Breast epithelium (tissue), 4 donors: Measurements from ENCODE around the gene KCNJ18. TPM values are rescaled to one million over a fixed set of nuclear protein-coding genes. Genes with fewer than 3 reads are reported as not detected.
"Not testable (repeated sequence)": the region's sequence is repeated elsewhere in the genome, so short reads cannot be mapped to it uniquely, and the experiment has no call there.

Experiments
- DNase-seq, 2 donors: peaks; one replicate each; pipeline ENCODE4 v3.0.0-alpha.2; 2019; ENCODE audit warnings: low spot score in 2 of 2
- H3K27ac ChIP-seq, 2 donors: fragments of 200-600 bp; sonication (generic) in 1 of 2; one replicate each; pipeline ENCODE4 v1.5.1; 2016 to 2019; ENCODE audit warnings: mild to moderate bottlenecking in 1 of 2
- H3K27me3 ChIP-seq, 2 donors: fragments of 200-600 bp; sonication (generic) in 1 of 2; one replicate each; pipeline versions ENCODE4 v1.5.1 to v1.6.0; 2017 to 2019; ENCODE audit warnings: control low read depth in 1 of 2, mild to moderate bottlenecking in 1 of 2
- H3K36me3 ChIP-seq: fragments of 200-600 bp; one replicate; pipeline ENCODE4 v1.5.1; 2019
- H3K4me1 ChIP-seq, 2 donors: fragments of 200-600 bp; sonication (generic); one replicate each; pipeline ENCODE4 v1.5.1; 2016 to 2019; ENCODE audit warnings: control low read depth in 1 of 2
- H3K4me3 ChIP-seq, 3 donors: fragments of 200-600 bp; sonication (generic); 1 replicate in 2 of 3; 2 replicates in 1 of 3; pipeline ENCODE4 v1.5.1; 2016 to 2019; ENCODE audit warnings: mild to moderate bottlenecking in 3 of 3, moderate library complexity in 2 of 3
- H3K9me3 ChIP-seq, 2 donors: fragments of 200-600 bp; sonication (generic) in 1 of 2; one replicate each; pipeline ENCODE4 v1.5.1; 2016 to 2019; ENCODE audit warnings: control low read depth in 1 of 2
- CTCF ChIP-seq, 3 donors: fragments of 450-650 bp; IDR thresholded peaks; one replicate each; pipeline ENCODE4 v1.5.1; 2016 to 2017; ENCODE audit warnings: antibody characterized with exemption in 3 of 3, mild to moderate bottlenecking in 3 of 3, moderate library complexity in 3 of 3
- POLR2A ChIP-seq: fragments of 450-650 bp; IDR thresholded peaks from one replicate; pipeline ENCODE4 v1.6.1; 2016; ENCODE audit warnings: antibody characterized with exemption, mild to moderate bottlenecking, moderate library complexity
- POLR2AphosphoS5 ChIP-seq, 3 donors: sonication (generic); formaldehyde crosslinking; IDR thresholded peaks; one replicate each; pipeline ENCODE4 v1.6.1; 2017; ENCODE audit warnings: antibody characterized with exemption in 3 of 3
- intact Hi-C: fragments of 100-400 bp; cut with DNase I; formaldehyde crosslinking; loops from one replicate; pipeline ENCODE4 v1.15.1; 2023; ENCODE audit warnings: low total_unique reads
- total RNA-seq, 3 donors: library from RNA; depleted of rRNA; stranded (reverse); fragments of >200 nt; gene quantifications; one replicate each; pipeline ENCODE4 v1.1.0, GENCODE V29; 2016

Gene KCNJ18
- total RNA-seq, 3 donors from 2014 or later, result not detected

GRCh38 chr17:21683897-21684296 is 8.4 kb upstream of the KCNJ18 start:
- H3K36me3 ChIP-seq, H3K27ac ChIP-seq, intact Hi-C loops, DNase-seq, H3K4me1 ChIP-seq, H3K27me3 ChIP-seq, H3K9me3 ChIP-seq, H3K4me3 ChIP-seq: not testable (repeated sequence)

GRCh38 chr17:21684384-21684783 is 7.9 kb upstream of the KCNJ18 start:
- DNase-seq, H3K36me3 ChIP-seq, H3K9me3 ChIP-seq, H3K4me1 ChIP-seq, H3K27me3 ChIP-seq, H3K4me3 ChIP-seq, intact Hi-C loops, H3K27ac ChIP-seq: not testable (repeated sequence)

- not testable (repeated sequence) for H3K36me3 ChIP-seq, H3K27ac ChIP-seq, H3K4me1 ChIP-seq, H3K4me3 ChIP-seq, H3K9me3 ChIP-seq, DNase-seq, H3K27me3 ChIP-seq
- intact Hi-C loops, result loop anchor here (5.0 kb wide), 1 partner anchor 283 kb away; no protein-coding TSS in a partner anchor
Measured at GRCh38 chr17:21685061-21685795, 7.1 kb upstream of the KCNJ18 start.

- Histone ChIP-seq H3K27me3 (no peaks in the 10 kb centered on the region), H3K36me3 (no peaks in the 10 kb centered on the region), H3K9me3 (peaks cover 0 to 3% of the 10 kb centered on the region in 2 donors), H3K4me3 (no peak overlapping the region), H3K27ac (no peak overlapping the region), H3K4me1 (no peaks in the 10 kb centered on the region)
- DNase-seq, result no peak
- intact Hi-C loops, result loop anchor here (5.0 kb wide), 1 partner anchor 284 kb away; no protein-coding TSS in a partner anchor
- no peak for TF ChIP-seq CTCF (IDR thresholded peaks at IDR 0.05)
- TF ChIP-seq POLR2AphosphoS5 (IDR thresholded peaks at IDR 0.05), result no peak
- TF ChIP-seq POLR2A, result no peak
Measured at GRCh38 chr17:21686165-21687015, 5.9 kb upstream of the KCNJ18 start.

- intact Hi-C loops, result loop anchor here (5.0 kb wide), 1 partner anchor 285 kb away; no protein-coding TSS in a partner anchor
- no peaks in the 10 kb centered on the region for H3K27me3 ChIP-seq
- no peak overlapping the region for H3K27ac ChIP-seq
- H3K36me3 ChIP-seq, result no peaks in the 10 kb centered on the region
- no peak overlapping the region for H3K4me3 ChIP-seq
- H3K4me1 ChIP-seq, result no peaks in the 10 kb centered on the region
- H3K9me3 ChIP-seq, result peaks cover 0 to 3% of the 10 kb centered on the region in 2 donors
- TF ChIP-seq POLR2A (no peak), POLR2AphosphoS5 (IDR thresholded peaks at IDR 0.05) (no peak), CTCF (IDR thresholded peaks at IDR 0.05) (no peak)
- no peak for DNase-seq
Measured at GRCh38 chr17:21687136-21687953, 5.0 kb upstream of the KCNJ18 start.

- intact Hi-C loops, result loop anchor here (5.0 kb wide), 1 partner anchor 286 kb away; no protein-coding TSS in a partner anchor
- TF ChIP-seq POLR2AphosphoS5 (IDR thresholded peaks at IDR 0.05) (no peak), CTCF (IDR thresholded peaks at IDR 0.05) (no peak), POLR2A (no peak)
- no peak overlapping the region for H3K4me3 ChIP-seq
- DNase-seq, result no peak
- H3K36me3 ChIP-seq, result no peaks in the 10 kb centered on the region
- H3K4me1 ChIP-seq, result no peaks in the 10 kb centered on the region
- H3K27me3 ChIP-seq, result no peaks in the 10 kb centered on the region
- no peak overlapping the region for H3K27ac ChIP-seq
- H3K9me3 ChIP-seq, result peaks cover 0 to 3% of the 10 kb centered on the region in 2 donors
Measured at GRCh38 chr17:21688293-21688949, 3.9 kb upstream of the KCNJ18 start.
